Measurements from ENCODE around the gene WDR55. TPM values are rescaled to one million over a fixed set of nuclear protein-coding genes. Genes with fewer than 3 reads are reported as not detected.
A peak's percentile ranks its signal among the peaks of the same experiment; 100 is the strongest.

The WDR55 gene
- total RNA-seq, 2 donors from 2014 or later: 20.4 to 23.1 TPM

DNA sequence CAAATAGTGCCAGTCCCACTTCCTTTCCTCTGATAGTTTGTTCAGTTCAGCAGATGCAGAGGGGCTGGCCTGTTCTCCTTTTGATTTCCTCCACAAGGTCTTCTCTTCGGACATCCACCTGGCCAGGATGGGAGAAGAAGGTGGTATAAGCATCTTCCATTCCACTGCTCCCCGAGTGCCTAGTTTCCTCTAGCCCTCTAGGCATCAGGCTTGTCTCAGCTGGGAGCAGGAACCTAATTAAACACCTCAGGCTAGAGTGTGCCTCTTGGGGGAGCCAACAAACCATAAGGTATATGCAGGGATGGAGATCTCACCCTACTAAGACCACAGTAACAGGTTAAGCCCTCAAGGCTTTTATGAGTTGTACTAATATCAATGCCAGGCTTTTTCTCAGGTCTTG is 9.5 kb downstream of the WDR55 start:
- Mint-ChIP-seq H3K36me3 (ENCODE audit: low read depth) (peaks cover 69% of the 10 kb centered on the region), H3K4me1 (peaks cover 2% of the 10 kb centered on the region), H3K27me3 (ENCODE audit: insufficient read depth) (no peaks in the 10 kb centered on the region), H3K4me3 (no peak overlapping the region), H3K9me3 (no peaks in the 10 kb centered on the region), H3K27ac (peak overlapping the region; percentile 29)
- H3K27me3 ChIP-seq (ENCODE audit: control insufficient read depth, insufficient read depth, low read length, poor library complexity, severe bottlenecking): no peaks in the 10 kb centered on the region
- DNase-seq: no peak
- H3K36me3 ChIP-seq (ENCODE audit: control insufficient read depth, insufficient read depth, low read length): peaks cover 64% of the 10 kb centered on the region
- no peak overlapping the region for H3K4me3 ChIP-seq (ENCODE audit: low read length)
- H3K4me1 ChIP-seq (ENCODE audit: control insufficient read depth, insufficient read depth, low read length): no peaks in the 10 kb centered on the region
- WGBS, 2 experiments (ENCODE audit: insufficient coverage in 1 of 2, insufficient read length in 1 of 2): 80 to 100% methylated on average over 1 to 2 of the region's 2 CpGs
- H3K9me3 ChIP-seq (ENCODE audit: control insufficient read depth, low read length): no peaks in the 10 kb centered on the region
- no peak overlapping the region for H3K27ac ChIP-seq (ENCODE audit: low read depth, low read length)
- no peak overlapping the region for H3K9ac ChIP-seq (ENCODE audit: extremely low read depth, low read length, poor library complexity, severe bottlenecking)
- TF ChIP-seq, protein P1, sequence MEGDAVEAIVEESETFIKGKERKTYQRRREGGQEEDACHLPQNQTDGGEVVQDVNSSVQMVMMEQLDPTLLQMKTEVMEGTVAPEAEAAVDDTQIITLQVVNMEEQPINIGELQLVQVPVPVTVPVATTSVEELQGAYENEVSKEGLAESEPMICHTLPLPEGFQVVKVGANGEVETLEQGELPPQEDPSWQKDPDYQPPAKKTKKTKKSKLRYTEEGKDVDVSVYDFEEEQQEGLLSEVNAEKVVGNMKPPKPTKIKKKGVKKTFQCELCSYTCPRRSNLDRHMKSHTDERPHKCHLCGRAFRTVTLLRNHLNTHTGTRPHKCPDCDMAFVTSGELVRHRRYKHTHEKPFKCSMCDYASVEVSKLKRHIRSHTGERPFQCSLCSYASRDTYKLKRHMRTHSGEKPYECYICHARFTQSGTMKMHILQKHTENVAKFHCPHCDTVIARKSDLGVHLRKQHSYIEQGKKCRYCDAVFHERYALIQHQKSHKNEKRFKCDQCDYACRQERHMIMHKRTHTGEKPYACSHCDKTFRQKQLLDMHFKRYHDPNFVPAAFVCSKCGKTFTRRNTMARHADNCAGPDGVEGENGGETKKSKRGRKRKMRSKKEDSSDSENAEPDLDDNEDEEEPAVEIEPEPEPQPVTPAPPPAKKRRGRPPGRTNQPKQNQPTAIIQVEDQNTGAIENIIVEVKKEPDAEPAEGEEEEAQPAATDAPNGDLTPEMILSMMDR (conservative IDR thresholded peaks at IDR 0.05): no peak

DNA sequence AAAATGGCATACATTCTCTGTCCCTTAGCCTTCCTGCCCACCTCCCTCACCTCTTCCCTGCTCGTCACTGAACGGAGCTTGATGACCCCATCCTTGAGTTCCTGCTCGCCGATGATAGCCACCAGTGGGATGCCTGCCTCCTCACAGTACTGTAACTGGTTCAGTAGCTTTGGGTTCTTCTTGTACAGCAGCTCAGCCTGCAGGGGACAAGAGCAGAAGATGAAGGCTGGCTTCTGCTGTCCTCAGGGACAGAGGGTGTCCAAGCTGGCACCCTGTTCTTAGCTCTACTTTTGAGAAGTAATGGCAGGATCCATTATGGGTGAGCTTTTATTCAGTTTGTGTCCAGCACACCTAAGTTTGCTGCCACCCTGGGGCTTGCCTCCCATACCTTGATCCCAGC is 9.9 kb downstream of the WDR55 start:
- H3K4me3 Mint-ChIP-seq: no peak overlapping the region
- H3K4me1 Mint-ChIP-seq: peaks cover 2% of the 10 kb centered on the region
- Histone ChIP-seq H3K9me3 (ENCODE audit: control insufficient read depth, low read length) (no peaks in the 10 kb centered on the region), H3K36me3 (ENCODE audit: control insufficient read depth, insufficient read depth, low read length) (peaks cover 64% of the 10 kb centered on the region), H3K4me1 (ENCODE audit: control insufficient read depth, insufficient read depth, low read length) (no peaks in the 10 kb centered on the region), H3K27ac (ENCODE audit: low read depth, low read length) (no peak overlapping the region), H3K9ac (ENCODE audit: extremely low read depth, low read length, poor library complexity, severe bottlenecking) (no peak overlapping the region), H3K4me3 (ENCODE audit: low read length) (no peak overlapping the region), H3K27me3 (ENCODE audit: control insufficient read depth, insufficient read depth, low read length, poor library complexity, severe bottlenecking) (no peaks in the 10 kb centered on the region)
- no peaks in the 10 kb centered on the region for H3K27me3 Mint-ChIP-seq (ENCODE audit: insufficient read depth)
- no peak for DNase-seq
- H3K9me3 Mint-ChIP-seq: no peaks in the 10 kb centered on the region
- peaks cover 69% of the 10 kb centered on the region for H3K36me3 Mint-ChIP-seq (ENCODE audit: low read depth)
- 95% methylated on average over 3 to 4 of the region's 4 CpGs for WGBS, 2 experiments (ENCODE audit: insufficient coverage in 1 of 2, insufficient read length in 1 of 2)
- peak overlapping the region; percentile 19 for H3K27ac Mint-ChIP-seq
- TF ChIP-seq, protein P1 (conservative IDR thresholded peaks at IDR 0.05): no peak

DNA sequence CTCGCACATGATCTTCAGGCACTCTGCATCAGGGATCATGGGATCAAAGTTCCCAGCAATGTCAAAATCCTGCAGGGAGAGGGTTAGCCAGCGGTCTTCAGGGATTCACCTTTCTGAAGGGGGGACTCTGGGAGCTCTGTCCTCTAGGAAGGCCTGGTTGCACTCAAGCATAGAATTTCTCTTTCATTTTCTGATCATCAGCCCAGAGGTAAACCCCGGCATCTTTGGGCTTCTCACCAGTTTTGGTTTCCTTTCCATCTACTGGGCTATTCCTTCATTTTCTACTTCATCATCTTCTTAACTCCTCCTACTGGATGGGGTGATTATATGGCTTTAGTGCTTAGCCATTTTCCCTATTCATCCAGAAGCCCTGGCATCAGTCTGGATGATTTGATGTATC is 13.2 kb downstream of the WDR55 start:
- Mint-ChIP-seq H3K36me3 (ENCODE audit: low read depth) (peaks cover 72% of the 10 kb centered on the region), H3K27ac (no peak overlapping the region), H3K27me3 (ENCODE audit: insufficient read depth) (no peaks in the 10 kb centered on the region), H3K4me1 (no peaks in the 10 kb centered on the region), H3K9me3 (no peaks in the 10 kb centered on the region), H3K4me3 (no peak overlapping the region)
- DNase-seq: no peak
- H3K4me1 ChIP-seq (ENCODE audit: control insufficient read depth, insufficient read depth, low read length): no peaks in the 10 kb centered on the region
- peaks cover 80% of the 10 kb centered on the region for H3K36me3 ChIP-seq (ENCODE audit: control insufficient read depth, insufficient read depth, low read length)
- no peak overlapping the region for H3K4me3 ChIP-seq (ENCODE audit: low read length)
- 97 to 100% methylated on average over 2 to 3 of the region's 3 CpGs for WGBS, 2 experiments (ENCODE audit: insufficient coverage in 1 of 2, insufficient read length in 1 of 2)
- no peak overlapping the region for H3K27ac ChIP-seq (ENCODE audit: low read depth, low read length)
- H3K27me3 ChIP-seq (ENCODE audit: control insufficient read depth, insufficient read depth, low read length, poor library complexity, severe bottlenecking): no peaks in the 10 kb centered on the region
- no peak overlapping the region for H3K9ac ChIP-seq (ENCODE audit: extremely low read depth, low read length, poor library complexity, severe bottlenecking)
- no peaks in the 10 kb centered on the region for H3K9me3 ChIP-seq (ENCODE audit: control insufficient read depth, low read length)
- TF ChIP-seq, protein P1 (conservative IDR thresholded peaks at IDR 0.05): no peak

Data from endodermal cell (in vitro differentiated cells).